Hematopoietic multipotent progenitor cell treated with erythropoietin and hydrocortisone succinate and interleukin-3 and kit ligand, for 8 days (in vitro differentiated cells): Measurements from ENCODE around the gene ZNF618.

Experiments
- DNase-seq: peaks from one replicate; pipeline ENCODE4 v3.0.0-alpha.2; 2015

ZNF618 gene

GRCh38 chr9:114049441-114050225, 173.5 kb downstream of the ZNF618 start:
- DNase-seq, result no peak

- DNase-seq, result no peak
Measured at GRCh38 chr9:114050226-114050568, 174.1 kb downstream of the ZNF618 start.

- DNase-seq, result no peak
Measured at GRCh38 chr9:114050646-114051045, 174.5 kb downstream of the ZNF618 start.

- no peak for DNase-seq
Measured at GRCh38 chr9:114051281-114051680, 175.2 kb downstream of the ZNF618 start.

- DNase-seq, result no peak
Measured at GRCh38 chr9:114051706-114052105, 175.6 kb downstream of the ZNF618 start.

GRCh38 chr9:114053246-114054005, 177.3 kb downstream of the ZNF618 start:
- no peak for DNase-seq

- DNase-seq, result no peak
Measured at GRCh38 chr9:114054191-114054690, 178.1 kb downstream of the ZNF618 start.

- no peak for DNase-seq
Measured at GRCh38 chr9:114055061-114055460, 179.0 kb downstream of the ZNF618 start.

- DNase-seq, result no peak
Measured at GRCh38 chr9:114055894-114056293, 179.8 kb downstream of the ZNF618 start.

- DNase-seq, result no peak
Measured at GRCh38 chr9:114056527-114056926, 180.4 kb downstream of the ZNF618 start.

GRCh38 chr9:114057161-114057885, 181.2 kb downstream of the ZNF618 start:
- DNase-seq, result no peak

GRCh38 chr9:114058688-114059046, 182.6 kb downstream of the ZNF618 start:
- no peak for DNase-seq

- DNase-seq, result no peak
Measured at GRCh38 chr9:114059047-114059803, 183.1 kb downstream of the ZNF618 start.

GRCh38 chr9:114060070-114060469, 184.0 kb downstream of the ZNF618 start:
- DNase-seq, result no peak

GRCh38 chr9:114060711-114061110, 184.6 kb downstream of the ZNF618 start:
- DNase-seq, result no peak

GRCh38 chr9:114061292-114061691, 185.2 kb downstream of the ZNF618 start:
- DNase-seq, result no peak

GRCh38 chr9:114061830-114062474, 185.8 kb downstream of the ZNF618 start:
- DNase-seq, result no peak

- DNase-seq, result no peak
Measured at GRCh38 chr9:114065304-114065703, 189.2 kb downstream of the ZNF618 start.

GRCh38 chr9:114069476-114070187, 193.5 kb downstream of the ZNF618 start:
- DNase-seq, result no peak

- no peak for DNase-seq
Measured at GRCh38 chr9:114070188-114071103, 194.3 kb downstream of the ZNF618 start.
